ENCODE data around the gene CERK.

Gene CERK

DNA sequence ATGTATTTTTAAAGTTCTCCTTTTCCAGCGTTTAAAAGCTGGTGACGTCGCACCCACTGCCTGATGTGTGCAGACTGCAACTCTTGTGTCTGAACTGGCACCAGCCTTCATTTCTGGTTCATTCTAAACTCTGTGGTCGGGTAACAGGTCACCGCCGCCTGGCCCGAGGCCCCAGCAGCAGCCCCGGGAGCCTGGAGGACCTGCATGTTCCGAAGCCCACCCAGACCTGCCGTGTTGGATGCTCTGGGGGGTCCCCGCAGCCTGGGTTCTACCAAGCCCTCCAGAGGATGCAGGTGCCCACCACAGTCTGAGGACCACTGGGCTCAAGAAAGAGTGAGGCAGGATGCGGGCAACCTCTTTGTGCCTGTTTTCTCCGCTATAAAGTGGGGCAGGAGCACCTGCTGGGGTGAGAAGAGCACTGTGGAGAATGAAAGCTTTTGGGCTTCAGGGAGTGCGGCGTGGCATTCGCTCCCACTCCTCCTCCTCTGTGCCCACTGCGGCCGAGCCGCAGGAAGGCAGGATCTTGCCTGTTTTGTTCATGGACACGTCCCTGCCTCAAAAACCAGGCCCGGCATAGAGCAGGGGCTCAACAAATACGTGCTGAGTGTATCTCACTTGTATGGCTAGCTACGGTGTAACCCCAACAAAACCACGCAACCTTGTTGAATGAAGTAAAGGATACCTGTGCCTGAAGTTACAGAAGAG lies 40.1 kb downstream of the CERK start:
- no peak for DNase-seq

DNA sequence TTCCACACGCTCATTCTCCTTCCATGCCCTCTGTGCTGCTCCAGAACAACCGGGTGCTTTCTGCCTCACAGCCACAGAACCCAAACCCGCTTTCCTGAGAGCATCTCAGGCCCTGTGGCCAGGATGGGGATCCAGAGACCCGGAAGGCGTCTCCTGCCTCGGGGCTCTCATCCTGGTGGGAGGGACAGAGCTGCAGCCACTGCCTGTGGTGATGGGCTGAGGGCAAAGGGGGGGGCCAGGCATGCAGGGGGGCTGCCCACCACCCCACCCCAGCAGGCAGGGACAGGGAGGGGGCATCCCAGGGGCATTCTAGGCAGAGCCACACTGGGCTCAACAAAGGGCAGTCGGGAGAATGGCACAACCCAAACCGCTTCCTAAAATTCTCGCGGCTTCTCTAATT lies 41.4 kb downstream of the CERK start:
- DNase-seq: no peak

DNA sequence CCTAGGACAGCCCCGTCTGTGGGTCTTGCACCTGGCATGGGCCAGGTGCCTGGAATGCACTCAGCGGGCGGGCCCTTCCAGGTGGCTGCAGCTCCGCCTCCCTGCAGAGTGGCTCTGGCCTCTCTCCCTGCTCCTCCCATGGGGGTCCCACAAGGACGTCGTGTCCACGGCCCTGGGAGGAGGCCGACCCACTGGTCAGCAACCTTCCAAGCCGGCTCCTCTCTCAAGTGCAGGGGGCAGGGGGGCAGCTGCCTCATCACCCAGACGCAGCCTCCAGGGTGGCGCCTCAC lies 41.9 kb downstream of the CERK start:
- no peak for DNase-seq

DNA sequence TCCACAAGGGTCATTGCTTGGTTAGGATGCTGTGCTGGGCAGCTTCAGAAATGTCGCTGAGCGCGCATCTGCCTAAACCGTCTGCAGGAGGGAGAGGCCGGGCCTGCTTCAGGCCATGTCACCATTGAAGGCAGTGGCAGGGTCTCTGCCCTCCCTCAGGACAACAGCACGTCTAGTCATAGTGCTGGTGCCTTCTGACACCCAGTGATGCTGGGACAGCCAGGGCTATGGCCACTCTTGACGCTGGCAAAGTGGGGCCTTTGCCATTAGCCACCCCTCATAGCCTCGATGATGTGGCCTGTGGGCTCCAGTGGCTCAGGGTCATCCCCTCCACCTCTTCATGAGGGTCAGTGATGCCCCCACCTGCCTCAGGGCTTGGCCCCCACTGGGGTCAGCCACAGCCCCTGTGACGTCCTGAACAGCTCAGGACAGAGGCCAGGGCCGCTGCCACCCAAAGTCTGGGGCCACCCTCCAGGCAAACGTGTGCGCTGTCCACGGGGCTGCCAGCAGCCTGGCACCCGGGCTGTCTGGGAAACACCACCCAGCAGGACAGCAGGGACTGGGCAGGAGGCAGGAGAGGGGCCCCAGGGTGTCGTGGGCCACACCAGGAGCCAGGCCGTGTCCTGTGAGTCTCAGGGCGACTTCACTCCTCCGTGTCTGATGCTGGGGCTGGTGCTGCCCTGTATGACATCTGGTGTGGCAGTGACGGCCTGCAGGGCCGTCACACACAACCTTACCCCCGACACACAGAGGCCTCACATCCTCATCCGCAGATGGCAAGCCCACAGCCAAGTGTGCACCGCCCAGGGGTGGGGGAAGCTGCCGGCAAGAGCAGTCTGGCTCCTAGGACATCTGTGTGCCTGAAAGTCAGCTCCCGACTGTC lies 42.5 kb downstream of the CERK start:
- DNase-seq: no peak

DNA sequence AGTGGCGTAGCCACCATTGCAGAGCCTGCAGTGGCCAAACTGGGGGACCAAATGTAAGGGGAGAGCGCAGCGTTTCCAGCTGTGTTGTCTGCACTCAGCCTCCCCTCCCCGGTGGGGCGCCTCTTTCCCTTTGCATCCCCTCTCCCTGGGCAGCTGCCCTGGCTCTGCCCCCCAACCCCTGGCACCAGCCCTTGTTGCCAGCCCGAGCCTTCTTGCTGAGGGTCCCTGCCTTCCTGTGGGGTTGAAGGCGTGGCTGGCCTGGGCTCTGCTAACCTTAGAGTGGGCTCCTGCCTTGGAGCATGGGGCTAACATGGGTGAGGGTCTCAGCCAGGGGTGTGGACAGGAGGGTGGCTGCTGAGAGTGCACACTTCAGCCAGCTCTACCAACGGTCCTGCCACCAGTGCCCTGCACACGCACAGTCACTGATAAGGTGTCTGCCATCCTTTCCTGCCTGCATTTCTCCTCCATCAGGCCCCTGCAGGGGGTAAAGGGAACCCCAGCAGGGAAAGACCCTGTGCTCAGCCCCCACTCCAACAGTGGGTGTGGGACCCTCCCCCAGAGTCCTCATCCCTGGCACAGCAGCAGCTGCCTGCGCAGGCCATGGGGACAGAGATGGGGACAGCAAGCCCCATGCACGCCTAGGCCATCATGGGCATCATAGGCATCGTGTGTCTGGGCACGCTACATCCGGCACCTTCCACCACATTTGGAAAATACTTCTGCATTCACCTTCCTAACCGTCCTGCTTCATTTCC lies 43.5 kb downstream of the CERK start:
- DNase-seq: no peak

DNA sequence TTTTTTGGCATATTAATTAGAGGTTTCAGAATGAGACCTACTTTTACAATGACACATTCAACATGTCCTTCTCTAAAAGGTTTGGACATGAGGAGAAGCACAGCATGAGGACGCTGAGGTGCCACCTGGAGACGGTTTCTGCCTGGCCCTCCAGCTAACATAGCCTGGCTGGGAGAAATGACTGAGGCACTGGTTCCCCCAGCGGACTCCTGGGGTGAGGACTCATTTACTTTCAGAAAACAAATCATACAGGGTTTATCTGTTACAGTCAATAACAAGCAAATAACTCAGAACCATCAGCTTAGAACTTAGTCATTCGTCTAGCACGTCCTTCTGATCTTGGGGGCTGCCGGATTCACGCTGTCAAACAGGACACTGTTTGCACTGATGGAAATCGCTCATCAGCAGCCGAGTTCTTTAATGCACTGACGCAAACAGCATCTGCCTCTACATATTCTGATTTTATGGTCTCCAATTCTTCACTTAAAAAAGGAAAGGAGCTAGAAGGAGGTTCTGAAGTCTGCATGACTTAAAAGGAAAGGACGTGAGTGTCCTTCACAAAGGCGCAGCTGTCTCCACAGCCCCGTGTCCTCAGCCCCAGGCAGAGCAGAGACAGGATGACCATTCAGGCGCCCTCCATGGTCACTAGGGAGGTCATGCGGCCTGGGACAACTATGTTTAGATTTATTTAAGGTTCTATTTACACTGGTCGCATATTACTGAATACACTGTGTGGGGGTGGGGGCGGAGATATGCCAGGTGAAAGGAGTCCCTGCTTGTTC lies 44.2 kb downstream of the CERK start:
- no peak for DNase-seq

DNA sequence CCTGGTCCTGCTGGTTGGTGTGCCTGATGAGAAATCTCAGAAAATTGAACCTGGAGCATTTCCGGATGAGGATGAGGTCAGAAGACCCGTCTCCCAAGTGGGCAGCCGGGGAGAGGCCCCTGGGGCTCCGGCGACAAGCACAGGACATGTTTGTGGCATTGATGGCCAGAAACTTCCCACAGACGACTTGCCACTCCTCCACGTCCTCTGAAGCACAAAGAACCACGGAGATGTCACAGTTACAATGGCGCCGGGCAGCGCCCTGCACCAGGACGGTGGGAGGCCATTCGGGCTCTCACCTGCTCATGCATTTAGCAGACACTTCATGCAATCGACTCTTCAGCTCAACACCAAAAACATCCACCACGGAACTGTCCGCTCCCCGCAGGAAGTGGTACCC lies 46.5 kb downstream of the CERK start:
- no peak for DNase-seq

DNA sequence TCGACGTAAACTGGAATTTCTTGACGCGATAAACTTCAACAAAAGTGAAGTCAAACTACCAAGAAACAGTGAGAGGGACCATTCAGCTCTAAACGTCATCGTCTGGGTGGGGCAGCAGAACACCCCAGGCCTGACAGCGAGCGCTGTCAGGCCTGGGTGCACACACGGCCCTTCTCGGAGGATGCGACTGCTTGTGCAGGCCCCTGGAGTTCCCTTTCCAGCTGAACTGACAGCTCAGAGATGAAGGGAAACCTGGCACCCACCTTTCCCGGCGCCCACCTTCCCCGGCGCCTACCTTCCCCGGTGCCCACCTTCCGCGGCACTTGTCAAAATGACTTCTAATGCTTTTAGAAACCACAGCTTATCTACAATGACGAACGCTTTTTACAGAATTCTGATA lies 47.9 kb downstream of the CERK start:
- no peak for DNase-seq

DNA sequence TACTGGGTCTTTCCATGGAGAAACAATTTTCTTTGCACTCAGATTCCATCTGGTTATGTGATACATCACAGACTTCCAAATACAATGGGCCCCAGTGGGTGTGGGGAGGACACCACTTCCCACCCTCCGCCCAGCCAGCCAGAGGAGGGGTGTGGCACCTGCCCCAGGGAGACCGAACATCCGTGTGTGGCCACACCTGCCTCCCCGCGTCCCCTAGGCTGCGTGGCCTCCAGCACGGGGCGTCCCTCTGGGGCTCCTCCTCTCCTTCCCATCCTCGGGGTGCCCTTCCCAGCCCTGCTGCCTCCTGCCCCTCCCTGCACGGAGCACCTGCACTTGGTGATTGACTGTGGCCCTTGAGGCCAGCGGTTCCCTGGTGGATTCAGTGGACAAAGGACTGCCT lies 49.1 kb downstream of the CERK start:
- no peak for DNase-seq

DNA sequence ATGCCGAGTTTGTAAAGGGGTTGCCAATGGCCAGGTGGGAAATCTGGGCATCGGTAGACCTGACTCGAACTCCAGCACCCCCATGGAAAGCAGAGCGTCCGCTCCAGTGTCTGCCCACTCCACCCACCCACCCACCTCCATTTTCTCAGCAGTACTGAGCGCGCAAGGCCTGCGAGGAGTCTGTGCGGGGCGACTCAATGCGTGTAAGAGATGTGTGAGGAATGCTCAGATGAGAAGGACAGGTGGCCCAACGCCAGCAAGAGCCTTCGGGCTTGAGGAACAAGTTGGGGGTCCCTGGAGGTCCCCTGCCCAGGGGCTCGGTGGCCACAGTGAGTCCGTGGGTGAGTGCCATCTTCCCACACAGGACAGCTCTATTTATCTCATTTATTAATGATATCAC lies 50.6 kb downstream of the CERK start:
- DNase-seq: no peak

DNA sequence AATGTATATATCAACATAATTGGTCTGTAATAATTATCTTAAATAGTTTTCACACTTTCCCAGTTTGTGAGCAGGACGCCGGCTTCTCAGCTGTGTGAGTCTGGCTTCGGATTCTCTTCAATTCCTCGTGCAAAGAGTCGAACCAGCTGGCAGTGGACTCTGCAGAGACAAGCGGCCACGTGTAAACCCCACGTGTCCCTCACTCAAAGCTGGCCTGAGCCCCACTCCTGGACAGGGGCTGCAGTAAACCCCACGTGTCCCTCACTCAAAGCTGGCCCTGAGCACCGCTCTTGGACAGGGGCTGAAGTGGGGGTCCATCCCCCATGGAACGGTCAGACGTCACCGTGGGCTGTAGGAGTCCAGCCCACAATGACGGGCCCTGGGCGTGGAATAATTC lies 51.0 kb downstream of the CERK start:
- DNase-seq: no peak

DNA sequence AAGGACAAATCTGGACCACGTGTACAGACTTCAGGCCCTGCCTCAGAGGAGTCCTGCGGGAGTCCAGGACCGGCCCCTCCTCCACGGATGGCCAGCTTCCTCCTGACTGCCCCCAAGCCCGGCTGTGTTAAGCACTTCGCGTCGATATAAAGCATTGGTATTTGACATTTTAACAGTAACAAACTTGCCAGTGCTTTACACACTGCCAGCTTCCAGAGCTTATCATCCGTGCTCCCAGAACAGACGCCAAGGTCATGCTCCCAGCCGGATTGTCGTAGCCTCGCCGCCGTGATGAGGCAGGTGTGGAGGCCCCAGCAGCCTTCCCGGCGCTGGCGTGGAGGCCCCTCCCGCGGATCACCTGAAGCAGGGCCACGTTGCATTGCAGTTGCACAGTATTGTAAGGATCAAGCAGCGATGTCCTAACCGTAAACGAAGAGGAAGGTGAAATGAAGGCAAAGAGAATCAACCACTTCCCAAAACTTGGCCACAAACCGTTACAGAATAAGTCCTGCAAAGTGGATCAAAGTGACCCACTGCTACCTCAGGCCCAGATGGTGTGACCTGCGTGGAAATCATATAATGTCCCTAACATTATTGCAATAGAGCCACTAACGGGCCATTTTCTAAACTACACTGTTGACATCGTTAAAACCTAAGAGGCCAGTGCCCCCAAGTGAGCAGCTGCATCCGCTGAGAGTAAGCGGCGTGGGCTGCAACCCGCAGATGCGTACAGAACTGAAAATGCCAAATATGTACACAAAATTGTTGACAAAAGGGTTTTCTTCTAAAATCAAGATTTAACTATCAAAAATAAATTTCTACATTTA lies 51.6 kb downstream of the CERK start:
- no peak for DNase-seq

DNA sequence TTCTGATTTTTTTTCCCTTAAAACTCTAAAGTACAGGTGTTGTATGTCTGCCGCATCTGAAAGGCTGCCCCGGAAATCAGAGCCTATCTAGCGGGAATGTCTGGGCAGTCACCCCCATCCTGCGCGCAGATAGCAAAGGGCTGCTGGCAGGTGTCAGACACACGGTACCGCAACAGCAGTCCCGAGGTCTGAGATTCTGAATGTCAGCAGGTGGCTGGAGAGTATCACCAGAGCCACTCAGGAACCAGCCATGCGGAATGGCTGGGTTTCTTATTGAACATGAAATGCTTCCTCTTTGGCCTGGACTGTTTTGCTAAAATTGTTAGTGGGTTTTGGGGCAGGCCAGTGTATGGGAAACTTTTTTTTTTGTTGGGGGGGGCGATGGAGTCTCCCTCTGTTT lies 53.3 kb downstream of the CERK start:
- no peak for DNase-seq

DNA sequence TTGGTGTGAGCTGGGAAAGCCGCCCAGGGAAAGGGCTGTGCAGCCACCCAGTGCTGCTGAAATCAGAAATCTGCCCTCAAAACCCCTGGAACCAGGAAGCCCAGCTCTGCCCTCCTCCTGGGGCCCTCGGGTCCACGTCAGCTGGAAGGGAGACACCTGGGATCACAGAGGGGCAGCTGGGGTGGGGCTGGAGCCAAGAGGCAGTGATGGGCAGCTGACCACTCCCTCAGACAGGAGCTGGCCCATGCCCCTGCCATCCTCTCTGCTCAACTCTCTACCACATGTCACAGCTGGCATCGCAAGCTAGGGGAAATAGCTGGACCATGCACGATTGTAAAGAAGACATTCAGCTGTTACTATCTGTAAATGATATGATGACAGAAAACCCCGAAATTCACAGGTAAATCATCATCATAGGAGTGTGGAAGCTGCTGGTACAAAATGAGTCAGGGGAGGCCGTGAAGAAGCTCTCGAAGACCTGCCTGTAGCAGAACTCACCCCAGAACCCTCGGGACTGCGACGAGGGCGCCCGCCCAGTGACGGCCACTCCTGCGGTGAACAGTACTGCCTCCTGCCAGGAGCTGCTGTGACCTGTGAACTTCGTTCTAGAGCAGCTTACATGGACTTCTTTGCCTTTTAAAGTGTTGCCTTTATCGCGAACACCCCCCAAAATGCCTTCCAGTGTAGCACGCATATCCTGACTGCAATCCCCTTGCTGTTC lies 55.9 kb downstream of the CERK start:
- no peak for DNase-seq

DNA sequence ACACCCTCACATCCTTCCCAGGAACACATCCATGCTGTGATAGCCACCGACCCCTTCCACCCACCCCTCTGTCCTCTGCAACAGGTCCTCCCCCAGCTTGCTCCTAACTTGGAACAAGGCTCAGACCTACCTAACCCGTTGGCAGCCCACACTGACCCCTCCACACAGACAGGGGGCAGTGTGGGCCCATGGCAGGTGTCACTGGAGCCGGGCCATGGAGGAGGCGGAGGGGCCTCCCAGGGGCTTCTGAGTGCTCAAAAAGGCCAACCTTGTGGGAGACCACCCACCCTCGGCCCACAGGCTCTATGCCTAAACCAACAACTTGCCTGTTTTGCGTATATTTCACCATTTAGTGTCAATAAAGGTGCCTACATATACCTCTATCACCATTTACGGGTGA lies 57.0 kb downstream of the CERK start:
- peak; percentile 32 for DNase-seq

DNA sequence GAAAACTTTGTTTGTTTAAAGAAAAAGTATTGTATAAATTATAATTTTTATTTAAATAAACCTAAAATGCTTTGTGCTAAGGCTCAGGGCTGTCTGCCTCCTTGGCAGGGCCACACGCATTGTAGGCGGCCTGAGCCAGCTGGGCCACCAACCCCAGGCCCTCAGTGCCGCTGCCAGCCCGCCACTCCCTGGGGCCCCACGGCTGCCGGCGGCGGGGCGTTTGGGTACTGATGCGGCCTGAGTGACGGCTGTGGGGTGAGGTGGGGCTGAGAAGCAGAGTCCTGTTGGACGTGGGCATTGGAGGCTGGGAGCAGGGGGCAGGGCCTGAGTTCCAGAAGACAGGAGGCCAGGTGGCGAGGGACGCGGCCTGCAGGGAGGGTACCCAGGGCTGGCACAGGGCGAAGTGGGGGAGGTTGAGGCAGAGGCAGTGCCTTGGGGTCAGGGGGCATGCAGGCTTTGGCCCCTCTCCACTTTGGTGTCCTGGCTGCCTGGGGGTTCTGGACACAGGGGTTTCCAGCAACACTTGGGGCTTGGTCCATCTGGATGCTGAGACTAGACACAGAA lies 58.3 kb downstream of the CERK start:
- DNase-seq: no peak

DNA sequence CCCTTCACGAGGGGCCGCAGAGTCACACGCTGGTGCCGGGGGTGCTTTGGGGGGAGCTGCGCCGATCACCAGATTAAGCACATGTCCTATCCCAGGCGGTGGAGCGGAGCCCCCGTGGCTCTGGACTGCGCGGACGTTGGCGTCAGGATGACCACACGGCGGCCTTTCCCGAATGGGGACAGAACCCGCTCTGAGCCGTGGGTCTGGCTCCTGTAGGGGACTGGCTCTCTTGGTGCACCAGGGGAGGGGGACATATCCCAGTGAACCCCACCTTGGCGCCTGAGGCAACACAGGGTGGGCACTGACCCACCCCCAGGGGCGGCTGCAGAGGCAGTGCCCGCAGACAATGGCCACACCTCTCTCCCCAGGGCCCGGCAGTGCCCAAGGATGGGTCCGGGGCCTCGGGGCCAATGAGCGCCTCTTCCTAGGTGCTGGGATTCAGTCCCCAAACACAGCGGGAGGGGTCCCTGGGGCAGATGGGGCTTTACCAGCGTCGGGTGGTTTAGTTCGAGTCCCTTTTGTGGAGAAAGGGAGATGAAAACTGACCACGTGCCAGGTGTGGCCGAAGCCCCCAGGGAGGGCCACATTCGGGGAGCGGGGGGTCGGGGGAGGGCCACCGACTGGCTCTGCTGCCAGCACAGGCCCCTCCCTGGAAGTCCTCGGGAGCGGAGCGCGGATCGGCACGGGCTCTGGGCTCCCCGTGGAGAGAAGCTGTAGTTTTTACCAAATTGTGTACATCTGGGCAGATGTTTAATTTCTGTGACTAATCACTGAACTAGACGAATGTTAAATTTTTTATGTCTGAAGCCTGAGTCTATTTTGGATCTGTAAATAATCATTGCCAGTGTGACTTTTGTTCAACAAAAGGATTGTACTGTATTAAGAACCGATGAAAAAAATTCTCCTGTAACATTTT lies 59.0 kb downstream of the CERK start:
- DNase-seq: no peak

DNA sequence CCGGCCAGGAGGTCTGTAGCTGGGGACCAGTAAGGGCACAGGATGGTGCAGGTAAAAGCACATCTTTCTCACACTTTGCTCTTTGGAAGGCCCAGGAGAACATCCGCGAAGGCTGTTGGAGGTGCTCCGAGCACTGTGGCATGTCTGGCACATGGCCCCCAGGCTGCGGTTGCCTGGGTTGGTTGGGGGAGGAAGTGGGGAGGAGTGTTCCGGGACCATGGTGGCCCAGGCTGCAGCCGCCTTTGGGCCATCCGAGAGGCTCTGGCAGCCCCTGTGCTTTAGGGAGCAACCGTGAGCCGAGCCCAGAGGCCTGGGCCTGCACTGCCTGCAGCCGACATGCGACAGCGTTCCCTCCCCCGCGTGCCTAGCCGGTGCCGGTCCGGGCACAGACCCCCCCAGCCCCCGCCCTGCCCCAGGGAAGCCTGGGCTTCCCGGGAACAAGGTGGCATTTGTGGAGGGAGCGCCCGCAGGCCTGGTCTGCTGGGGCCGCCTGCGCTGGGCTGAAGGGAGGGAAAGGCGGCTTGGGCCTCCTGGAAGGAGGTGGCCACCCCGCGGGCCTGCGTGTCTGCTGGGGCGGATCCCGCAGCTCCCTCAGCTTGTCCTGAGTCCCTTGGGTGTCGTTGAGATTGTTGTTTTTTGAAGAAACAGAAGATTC lies 59.9 kb downstream of the CERK start:
- peak; percentile 36 for DNase-seq

DNA sequence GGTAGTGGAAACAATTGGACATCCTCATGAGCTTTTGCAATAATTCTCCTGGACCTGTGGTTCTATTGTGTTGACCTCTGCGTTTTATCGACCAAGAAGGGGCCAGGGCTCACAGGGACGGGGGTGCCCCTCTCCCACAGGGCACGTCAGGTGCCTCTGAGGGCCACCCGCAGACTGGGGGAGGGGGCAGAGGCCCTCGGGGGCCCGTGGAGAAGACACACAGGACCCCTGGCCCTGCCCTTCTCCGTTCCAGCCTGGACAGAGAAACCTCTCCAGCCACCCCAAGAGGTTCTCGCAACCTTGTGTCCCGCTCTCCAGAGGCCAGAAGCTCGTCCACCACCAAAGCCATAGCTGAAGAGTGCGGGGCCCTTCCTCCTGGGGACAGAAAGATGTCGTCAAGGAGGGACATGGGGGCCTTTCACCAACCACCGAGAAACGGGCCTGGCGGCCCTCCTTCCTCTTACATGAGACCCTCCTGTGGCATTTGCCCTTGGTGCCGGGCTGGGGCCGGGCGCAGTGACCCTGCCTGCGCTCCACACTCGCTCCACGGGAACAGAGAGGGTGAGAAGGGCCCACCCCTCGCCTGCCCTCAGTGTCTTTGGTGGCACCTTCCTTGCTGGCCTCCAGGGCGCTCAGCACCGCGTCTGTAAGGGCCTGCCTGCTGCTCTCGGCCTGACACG lies 60.6 kb downstream of the CERK start:
- no peak for DNase-seq
